ENCODE data around the gene ZNF267.
"Not testable (repeated sequence)": the region's sequence is repeated elsewhere in the genome, so short reads cannot be mapped to it uniquely, and the experiment has no call there.

ZNF267 gene

DNA sequence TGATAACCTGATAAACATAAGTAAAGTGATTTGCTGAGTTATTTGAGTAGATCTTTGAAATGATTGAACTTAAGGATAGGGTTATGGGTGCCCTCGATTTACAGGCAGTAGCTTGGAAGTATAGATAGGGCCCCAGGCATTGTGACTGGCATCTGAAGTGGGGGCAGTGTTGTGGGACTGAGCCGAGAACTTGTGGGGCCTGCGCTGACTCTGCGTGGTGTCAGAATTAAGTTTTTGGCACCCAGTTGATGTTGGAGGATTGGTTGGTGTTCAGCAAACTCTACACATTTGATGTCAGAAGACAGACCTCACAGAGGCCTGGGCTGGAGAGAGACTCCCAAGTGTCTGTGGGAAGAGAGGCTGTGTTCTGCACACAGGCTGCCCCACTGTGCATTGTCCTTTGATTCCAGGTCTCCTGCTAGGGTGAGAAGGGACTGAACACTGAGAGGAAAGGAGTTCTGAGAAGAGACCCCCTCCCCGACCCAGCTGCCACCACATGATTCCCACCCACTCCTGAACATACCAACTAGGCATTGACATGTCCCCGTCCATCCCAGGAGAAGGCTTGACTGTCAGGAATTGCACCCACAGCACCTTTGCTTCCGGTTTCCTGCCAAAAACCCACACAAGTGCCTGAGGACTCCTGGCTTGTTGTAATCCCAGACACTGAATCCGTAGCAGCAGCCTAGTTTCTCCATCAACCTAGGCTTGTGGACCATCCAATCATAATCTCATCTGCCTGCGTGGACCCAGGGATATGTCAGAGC lies 4.5 kb downstream of the ZNF267 start:
- no peak for DNase-seq (ENCODE audit: low read depth in 2 of 3, low spot score in 2 of 3)

DNA sequence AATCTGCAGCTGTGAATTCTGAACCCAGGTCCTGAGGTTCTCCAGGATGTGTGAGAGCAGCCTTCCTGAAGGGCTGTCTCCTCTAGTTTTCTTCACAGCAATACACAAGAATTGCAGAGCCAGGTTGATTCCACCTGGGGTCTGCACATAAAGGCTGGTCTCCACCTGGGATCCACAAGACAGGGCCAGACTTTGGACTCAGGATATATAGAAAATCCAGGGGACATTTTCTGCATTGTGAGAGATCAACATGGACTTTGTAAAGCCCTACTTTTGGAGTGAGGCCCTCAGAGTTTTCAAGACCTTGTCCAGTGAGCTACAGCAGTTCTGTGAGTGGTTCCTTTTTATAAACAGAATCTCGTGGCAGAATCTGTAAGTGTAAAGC lies 6.3 kb downstream of the ZNF267 start:
- no peak for DNase-seq (ENCODE audit: low read depth in 2 of 3, low spot score in 2 of 3)

DNA sequence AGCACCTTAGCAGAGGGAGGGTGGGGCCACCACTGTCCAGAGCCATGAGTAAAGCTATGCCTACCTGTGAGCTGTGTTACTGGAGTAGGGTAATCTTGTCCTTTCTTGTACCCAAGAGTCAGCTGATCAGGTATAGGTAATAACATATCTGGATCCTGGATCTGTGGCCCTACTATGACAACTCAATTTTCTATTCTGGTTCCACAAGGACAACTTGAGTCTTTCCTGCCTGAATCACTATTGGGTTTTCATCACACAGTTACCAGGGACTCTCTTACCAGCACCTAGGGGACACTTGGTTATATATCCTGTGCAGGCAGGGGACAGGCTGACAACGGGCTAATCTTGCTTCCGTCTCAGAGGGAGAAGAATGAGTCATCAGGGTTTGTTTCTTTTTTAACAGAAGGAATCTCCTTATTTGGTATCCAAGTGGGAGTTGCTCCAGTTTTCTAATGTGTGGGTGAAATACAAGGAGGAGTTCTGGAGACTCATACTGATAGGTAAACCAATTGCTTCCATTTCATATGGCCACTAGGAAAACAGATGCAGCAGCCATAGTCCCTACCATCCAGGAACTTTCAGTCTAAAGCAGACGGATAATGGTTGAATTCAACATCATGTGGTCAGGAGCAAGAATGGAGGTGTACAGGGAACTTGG lies 6.8 kb downstream of the ZNF267 start:
- DNase-seq (ENCODE audit: low read depth in 2 of 3, low spot score in 2 of 3) = no peak

DNA sequence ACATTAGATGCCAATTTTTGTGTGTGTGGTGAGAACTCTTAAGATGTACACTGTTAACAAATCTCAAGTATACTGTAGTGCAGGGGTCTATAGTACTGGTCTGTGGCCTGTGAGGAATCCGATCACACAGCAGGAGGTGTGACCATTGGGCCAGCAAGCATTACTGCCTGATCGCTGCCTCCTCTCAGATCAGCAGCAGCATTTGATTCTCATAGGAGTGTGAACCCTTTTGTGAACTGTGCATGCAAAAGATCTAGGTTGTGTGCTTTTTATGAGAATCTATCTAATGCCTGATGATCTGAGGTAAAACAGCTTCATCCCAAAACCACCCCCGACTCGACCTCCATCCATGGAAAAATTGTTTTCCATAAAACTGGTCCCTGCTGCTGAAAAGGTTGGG lies 12.6 kb downstream of the ZNF267 start:
- no peak for DNase-seq (ENCODE audit: low read depth in 2 of 3, low spot score in 2 of 3)

DNA sequence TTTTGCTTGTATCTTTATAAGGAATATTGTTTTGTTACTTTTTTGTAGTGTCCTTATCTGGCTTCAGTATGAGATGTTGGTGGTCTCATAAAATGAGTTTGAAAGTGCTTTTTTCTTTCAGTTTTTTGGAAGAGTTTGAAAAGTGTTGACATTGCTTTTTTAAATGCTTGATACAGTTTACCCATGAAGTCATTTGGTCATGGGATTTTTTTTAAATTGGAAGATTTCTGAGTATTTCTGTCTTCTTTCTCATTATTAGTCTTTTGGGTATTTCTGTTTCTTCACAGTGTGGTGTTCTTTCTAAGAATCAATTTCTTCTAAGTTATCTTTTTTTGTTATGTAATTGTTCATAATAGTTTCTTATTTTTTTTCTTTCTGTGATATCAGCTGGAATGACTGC lies 15.1 kb downstream of the ZNF267 start:
- no peak for DNase-seq (ENCODE audit: low read depth in 2 of 3, low spot score in 2 of 3)

DNA sequence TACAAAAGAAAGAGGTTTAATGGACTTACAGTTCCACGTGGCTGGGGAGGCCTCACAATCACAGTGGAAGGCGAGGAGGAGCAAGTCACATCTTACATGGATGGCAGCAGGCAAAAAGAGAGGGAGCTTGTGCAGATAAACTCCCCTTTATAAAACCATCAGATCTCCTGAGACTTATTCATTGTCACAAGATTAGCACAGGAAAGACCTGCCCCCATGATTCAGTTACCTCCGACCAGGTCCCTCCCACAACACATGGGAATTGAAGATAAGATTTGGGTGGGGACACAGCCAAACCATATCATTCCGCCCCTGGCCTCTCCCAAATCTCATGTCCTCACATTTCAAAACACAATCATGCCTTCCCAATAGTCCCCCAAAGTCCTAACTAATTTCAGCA lies 18.5 kb downstream of the ZNF267 start:
- not testable (repeated sequence) for DNase-seq (ENCODE audit: low read depth in 2 of 3, low spot score in 2 of 3)

DNA sequence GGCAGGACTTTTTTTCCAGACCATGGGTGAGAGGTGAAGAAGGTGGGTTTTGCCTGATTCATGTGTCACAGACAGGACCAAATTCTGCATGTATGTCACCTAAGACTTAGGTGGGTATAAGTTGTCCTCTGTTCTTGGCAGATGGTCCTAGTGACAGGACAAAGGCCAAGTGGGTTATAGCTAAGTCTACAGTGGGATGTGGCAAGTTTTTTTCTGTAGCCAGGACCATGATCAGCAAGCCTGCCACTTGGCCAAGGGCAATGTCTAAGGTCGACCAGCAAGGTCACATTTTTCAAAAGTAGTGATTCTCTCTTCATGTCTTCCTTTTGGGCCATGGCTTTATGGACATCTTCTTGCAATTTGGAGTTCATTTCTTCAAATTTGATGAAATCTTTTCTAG lies 20.2 kb downstream of the ZNF267 start:
- DNase-seq (ENCODE audit: low read depth in 2 of 3, low spot score in 2 of 3) = no peak

DNA sequence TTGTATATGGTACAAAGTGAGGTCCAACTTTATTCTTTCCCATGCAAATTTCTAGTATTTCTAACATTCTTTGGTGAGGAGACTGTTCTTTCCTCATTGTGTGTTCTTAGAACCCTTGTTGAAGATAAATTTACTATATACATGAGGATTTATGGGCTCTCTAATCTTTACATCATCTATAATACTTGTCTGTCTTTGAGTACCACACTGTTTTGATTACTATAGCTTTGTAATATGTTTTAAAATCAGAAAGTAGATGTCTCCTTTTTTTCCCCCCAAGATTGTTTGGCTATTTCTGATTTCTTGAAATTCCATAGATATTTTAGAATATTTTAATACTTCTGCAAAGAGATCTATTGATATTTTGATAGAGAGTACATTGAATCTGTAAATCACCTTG lies 23.7 kb downstream of the ZNF267 start:
- no peak for DNase-seq (ENCODE audit: low read depth in 2 of 3, low spot score in 2 of 3)

DNA sequence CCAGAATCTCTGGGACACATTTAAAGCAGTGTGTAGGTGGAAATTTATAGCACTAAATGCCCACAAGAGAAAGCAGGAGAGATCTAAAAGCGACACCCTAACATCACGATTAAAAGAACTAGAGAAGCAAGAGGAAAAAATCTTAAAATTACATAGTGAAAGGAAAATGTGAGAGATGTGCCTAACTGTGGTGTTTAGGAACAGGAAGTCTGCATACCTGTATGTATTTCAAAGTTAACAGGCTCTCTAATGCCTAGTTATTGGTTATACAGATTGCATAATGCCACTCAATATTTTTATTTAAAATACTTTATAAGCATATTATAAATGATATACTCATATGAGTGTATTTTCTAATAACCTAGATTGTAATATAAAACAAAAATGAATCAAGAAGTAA lies 25.9 kb downstream of the ZNF267 start:
- no peak for DNase-seq (ENCODE audit: low read depth in 2 of 3, low spot score in 2 of 3)

DNA sequence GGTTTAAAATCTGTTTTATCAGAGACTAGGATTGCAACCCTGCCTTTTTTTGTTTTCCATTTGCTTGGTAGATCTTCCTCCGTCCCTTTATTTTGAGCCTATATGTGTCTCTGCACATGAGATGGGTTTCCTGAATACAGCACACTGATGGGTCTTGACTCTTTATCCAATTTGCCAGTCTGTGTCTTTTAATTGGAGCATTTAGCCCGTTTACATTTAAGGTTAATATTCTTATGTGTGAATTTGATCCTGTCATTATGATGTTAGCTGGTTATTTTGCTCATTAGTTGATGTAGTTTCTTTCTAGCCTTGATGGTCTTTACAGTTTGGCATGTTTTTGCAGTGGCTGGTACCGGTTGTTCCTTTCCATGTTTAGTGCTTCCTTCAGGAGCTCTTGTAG lies 31.0 kb downstream of the ZNF267 start:
- DNase-seq (ENCODE audit: low read depth in 2 of 3, low spot score in 2 of 3) = not testable (repeated sequence)

DNA sequence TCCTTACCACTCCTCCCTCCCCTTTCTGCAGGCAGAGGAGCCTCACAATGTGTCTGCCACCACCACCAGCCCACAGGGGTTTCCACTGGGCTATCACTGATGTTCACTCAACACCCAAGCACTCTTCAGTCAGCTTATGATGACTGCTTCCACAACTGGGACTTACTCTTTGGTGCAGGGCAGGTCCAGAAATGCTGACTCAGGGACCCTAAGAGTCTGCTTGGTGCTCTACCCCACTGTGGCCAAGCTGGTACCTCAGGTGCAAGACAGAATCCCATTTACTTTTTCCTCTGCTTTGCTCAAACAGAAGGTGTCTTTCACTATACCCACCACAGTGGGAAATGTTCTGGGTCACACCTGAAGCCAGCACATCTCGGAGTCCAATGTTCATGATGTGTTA lies 40.1 kb downstream of the ZNF267 start:
- DNase-seq (ENCODE audit: low read depth in 2 of 3, low spot score in 2 of 3) = no peak

DNA sequence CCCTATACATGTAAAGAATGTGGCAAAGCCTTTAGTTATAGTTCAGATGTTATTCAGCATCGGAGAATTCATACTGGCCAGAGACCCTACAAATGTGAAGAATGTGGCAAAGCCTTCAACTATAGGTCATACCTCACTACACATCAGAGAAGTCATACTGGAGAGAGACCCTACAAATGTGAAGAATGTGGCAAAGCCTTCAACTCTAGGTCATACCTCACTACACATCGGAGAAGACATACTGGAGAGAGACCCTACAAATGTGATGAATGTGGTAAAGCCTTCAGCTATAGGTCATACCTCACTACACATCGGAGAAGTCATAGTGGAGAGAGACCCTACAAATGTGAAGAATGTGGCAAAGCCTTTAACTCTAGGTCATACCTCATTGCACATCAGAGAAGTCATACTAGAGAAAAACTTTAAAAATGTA lies 42.5 kb downstream of the ZNF267 start:
- DNase-seq (ENCODE audit: low read depth in 2 of 3, low spot score in 2 of 3) = no peak

DNA sequence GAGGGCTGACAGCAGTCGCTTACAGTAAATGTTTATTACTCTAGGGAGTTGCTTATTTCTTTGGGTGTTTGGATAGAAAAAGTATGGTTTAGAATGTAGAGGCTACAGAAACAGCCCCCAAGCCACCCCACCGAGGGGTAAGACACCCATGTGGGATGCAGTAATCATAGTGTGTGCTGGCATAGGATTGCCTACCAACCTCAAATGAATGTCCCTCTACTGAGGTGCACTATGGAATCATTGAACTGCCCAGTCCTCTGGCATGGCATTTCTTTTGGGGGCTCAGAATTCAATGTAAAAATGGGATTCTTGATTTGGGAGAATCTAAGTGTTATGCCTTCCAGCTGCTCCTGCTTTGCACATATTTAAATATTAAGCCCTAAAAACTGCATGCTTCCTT lies 46.8 kb downstream of the ZNF267 start:
- DNase-seq (ENCODE audit: low read depth in 2 of 3, low spot score in 2 of 3) = no peak

DNA sequence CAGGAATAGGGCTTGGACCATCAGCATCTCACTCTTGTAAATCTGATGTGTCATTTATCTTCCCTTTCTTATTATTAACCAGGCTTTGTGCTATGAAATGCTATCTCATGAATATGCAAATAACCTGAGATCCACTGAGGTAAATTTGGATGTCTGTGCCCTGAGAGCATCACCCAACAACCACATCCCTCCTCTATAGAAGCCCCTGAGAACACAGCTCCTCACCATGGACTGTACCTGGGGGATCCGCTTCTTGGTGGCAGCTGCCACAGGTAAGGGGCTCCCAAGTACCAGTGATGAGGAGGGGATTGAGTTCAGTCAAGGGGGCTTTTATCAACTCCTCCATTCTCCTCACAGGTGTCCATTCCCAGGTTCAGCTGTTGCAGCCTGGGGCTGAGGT lies 78.2 kb downstream of the ZNF267 start:
- DNase-seq (ENCODE audit: low read depth in 2 of 3, low spot score in 2 of 3) = not testable (repeated sequence)

DNA sequence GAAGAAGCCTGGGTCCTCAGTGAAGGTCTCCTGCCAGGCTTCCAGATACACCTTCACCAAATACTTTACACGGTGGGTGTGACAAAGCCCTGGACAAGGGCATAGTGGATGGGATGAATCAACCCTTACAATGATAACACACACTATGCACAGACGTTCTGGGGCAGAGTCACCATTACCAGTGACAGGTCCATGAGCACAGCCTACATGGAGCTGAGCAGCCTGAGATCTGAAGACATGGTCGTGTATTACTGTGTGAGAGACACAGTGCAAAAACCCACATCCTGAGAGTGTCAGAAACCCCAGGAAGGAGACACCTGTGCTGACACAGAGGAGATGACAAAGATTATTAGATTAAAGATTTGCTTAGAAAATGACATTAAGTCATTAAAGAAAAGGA lies 78.6 kb downstream of the ZNF267 start:
- not testable (repeated sequence) for DNase-seq (ENCODE audit: low read depth in 2 of 3, low spot score in 2 of 3)

DNA sequence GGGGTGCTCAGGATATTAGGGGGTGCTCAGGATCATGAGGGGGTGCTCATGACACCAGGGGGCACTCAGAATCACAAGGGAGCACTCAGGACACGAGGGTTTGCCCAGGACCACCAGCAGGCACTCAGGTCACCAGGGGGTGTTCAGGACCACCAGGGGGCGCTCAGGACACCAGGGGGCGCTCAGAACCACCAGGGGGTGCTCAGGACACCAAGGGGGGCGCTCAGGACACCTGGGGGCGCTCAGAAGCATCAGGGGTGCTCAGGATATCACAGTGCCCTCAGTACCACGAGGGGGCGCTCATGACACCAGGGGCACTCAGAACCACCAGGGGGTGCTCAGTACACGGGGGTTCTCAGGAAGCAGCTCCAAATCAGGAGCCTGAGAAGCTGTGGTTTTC lies 82.6 kb downstream of the ZNF267 start:
- peak in 1 of 3 experiments; percentile 3 for DNase-seq (ENCODE audit: low read depth in 2 of 3, low spot score in 2 of 3)

DNA sequence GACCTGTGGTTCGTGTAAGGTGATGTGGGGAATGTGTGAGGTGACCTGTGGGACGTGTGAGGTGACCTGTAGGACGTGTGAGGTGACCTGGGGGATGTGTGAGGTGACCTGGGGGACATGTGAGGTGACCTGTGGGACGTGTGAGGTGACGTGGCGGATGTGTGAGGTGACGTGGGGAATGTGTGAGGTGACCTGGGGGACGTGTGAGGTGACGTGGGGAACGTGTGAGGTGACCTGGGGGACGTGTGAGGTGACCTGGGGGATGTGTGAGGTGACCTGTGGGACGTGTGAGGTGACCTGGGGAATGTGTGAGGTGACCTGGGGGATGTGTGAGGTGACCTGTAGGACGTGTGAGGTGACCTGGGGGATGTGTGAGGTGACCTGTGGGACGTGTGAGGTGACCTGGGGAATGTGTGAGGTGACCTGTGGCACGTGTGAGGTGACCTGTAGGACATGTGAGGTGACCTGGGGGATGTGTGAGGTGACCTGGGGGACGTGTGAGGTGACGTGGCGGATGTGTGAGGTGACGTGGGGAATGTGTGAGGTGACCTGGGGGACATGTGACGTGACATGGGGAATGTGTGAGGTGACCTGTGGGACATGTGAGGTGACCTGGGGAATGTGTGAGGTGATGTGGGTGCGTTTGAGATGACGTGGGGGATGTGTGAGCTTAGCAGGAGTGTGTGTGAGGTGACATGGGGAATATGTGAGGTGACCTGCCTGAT lies 86.7 kb downstream of the ZNF267 start:
- not testable (repeated sequence) for DNase-seq (ENCODE audit: low read depth in 2 of 3, low spot score in 2 of 3)
